HepG2 (cell line): ENCODE results near the gene SMARCA2. TPM values are rescaled to one million over a fixed set of nuclear protein-coding genes. Genes with fewer than 3 reads are reported as not detected.

ENCODE experiments used
- ATAC-seq: fragments of 200-7000 bp; cut with Tn5 transposase; 3 replicates; pipeline ENCODE4 v1.9.1; 2020; ENCODE audit warnings: mild to moderate bottlenecking, moderate library complexity
- BruUV-seq: library from RNA; stranded (reverse); fragments of 400-500 nt; replicated peaks from 2 replicates; lab custom pipeline; 2021; lab: Mats Ljungman, UMichigan
- CTCF ChIA-PET: fragments of 300-600 bp; formaldehyde crosslinking; extraction: SDS; loops from one replicate; lab custom pipeline; 2021; ENCODE audit warnings: low total read pairs, inconsistent platforms, low intra/inter-chr PET ratio; lab: Yijun Ruan, JAX
- POLR2A ChIA-PET: fragments of 350-600 bp; sonication (Branson Sonifier 250); formaldehyde crosslinking; loops from one replicate; lab custom pipeline; 2020; ENCODE audit warnings: antibody characterized with exemption, inconsistent platforms; lab: Yijun Ruan, JAX
- DNase-seq: peaks from one replicate; pipeline ENCODE4 v3.0.0-alpha.2; 2015; ENCODE audit warnings: low spot score
- FAIRE-seq: peaks from 3 replicates; lab custom pipeline; 2011; peaks lifted over from hg19 to GRCh38; lab: Jason Lieb, UNC
- H2AFZ ChIP-seq: one replicate; pipeline ENCODE4 v1.6.1; 2011; ENCODE audit warnings: low read length, inconsistent platforms
- H3K27ac ChIP-seq: fragments of 300-600 bp; 3 replicates; pipeline ENCODE4 v1.8.0; 2011; ENCODE audit warnings: mixed run types, mild to moderate bottlenecking, mixed read lengths, low read length, inconsistent platforms; ENCODE audit not compliant: insufficient read depth; ENCODE audit errors: extremely low read length
- H3K27me3 ChIP-seq, 2 experiments: fragments of 200-600 bp in 1 of 2; 2 replicates in 1 of 2; 3 replicates in 1 of 2; pipeline versions ENCODE4 v1.6.0 to v1.8.0; 2011; ENCODE audit warnings: low read length in 2 of 2, mild to moderate bottlenecking in 2 of 2, moderate library complexity in 2 of 2, inconsistent platforms in 1 of 2; ENCODE audit not compliant: insufficient read depth in 2 of 2, control insufficient read depth in 1 of 2
- H3K36me3 ChIP-seq, 2 experiments: fragments of 200-600 bp in 1 of 2; replicated peaks in 1 of 2; 2 replicates in 1 of 2; 3 replicates in 1 of 2; pipeline versions ENCODE4 v1.5.1 to v1.8.0; 2011; ENCODE audit warnings: low read length in 2 of 2, inconsistent platforms in 1 of 2; ENCODE audit not compliant: insufficient read depth in 2 of 2, control insufficient read depth in 1 of 2
- H3K4me1 ChIP-seq: 2 replicates; pipeline ENCODE4 v1.5.1; 2012; ENCODE audit warnings: low read length, inconsistent platforms; ENCODE audit not compliant: insufficient read depth
- H3K4me2 ChIP-seq: 2 replicates; pipeline ENCODE4 v1.6.0; 2011; ENCODE audit warnings: low read depth, low read length, inconsistent platforms
- H3K4me3 ChIP-seq, 3 experiments: fragments of 200-600 bp in 1 of 3; sonication (generic), shearing (Covaris generic) in 1 of 3; replicated peaks in 1 of 3; 2 replicates each; pipeline ENCODE4 v1.5.1; 2011 to 2016; ENCODE audit warnings: low read length in 3 of 3, inconsistent platforms in 2 of 3, low read depth in 2 of 3, mild to moderate bottlenecking in 2 of 3, control low read depth in 1 of 3, mixed read lengths in 1 of 3; ENCODE audit not compliant: insufficient read depth in 1 of 3
- H3K79me2 ChIP-seq: one replicate; pipeline ENCODE4 v1.6.1; 2011; ENCODE audit warnings: low read length, inconsistent platforms; ENCODE audit not compliant: insufficient read depth
- H3K9ac ChIP-seq: 2 replicates; pipeline ENCODE4 v1.6.0; 2011; ENCODE audit warnings: mild to moderate bottlenecking, low read depth, low read length, inconsistent platforms; ENCODE audit not compliant: insufficient read depth
- H3K9me3 ChIP-seq: 2 replicates; pipeline ENCODE4 v1.5.1; 2012; ENCODE audit warnings: mild to moderate bottlenecking, low read length
- H4K20me1 ChIP-seq: 2 replicates; pipeline ENCODE4 v1.6.0; 2011; ENCODE audit warnings: inconsistent platforms, mild to moderate bottlenecking, low read length, moderate library complexity; ENCODE audit not compliant: insufficient read depth
- HNRNPL ChIP-seq: fragments of 200-400 bp; formaldehyde crosslinking; IDR thresholded peaks from 2 replicates; pipeline ENCODE4 v1.6.1; 2017; ENCODE audit warnings: mild to moderate bottlenecking, low read depth, low read length
- JUN ChIP-seq: sonication (generic); formaldehyde crosslinking; IDR thresholded peaks from 2 replicates; pipeline ENCODE4 v1.4.0; 2020; ENCODE audit warnings: mild to moderate bottlenecking, missing genetic modification reagents
- NFKB2 ChIP-seq: sonication (generic); formaldehyde crosslinking; IDR thresholded peaks from 2 replicates; pipeline ENCODE4 v1.4.0; 2020; ENCODE audit warnings: missing genetic modification reagents, borderline replicate concordance
- SMARCC2 ChIP-seq: fragments of 450-650 bp; IDR thresholded peaks from 2 replicates; pipeline ENCODE4 v1.6.1; 2017; ENCODE audit warnings: antibody characterized with exemption, mild to moderate bottlenecking
- ZNF609 ChIP-seq: sonication (generic); formaldehyde crosslinking; IDR thresholded peaks from 2 replicates; pipeline ENCODE4 v1.4.0; 2020; ENCODE audit warnings: mild to moderate bottlenecking, missing genetic modification reagents, borderline replicate concordance
- ZNF644 ChIP-seq: IDR thresholded peaks from 2 replicates; pipeline ENCODE4 v1.6.1; 2016; ENCODE audit warnings: low read depth
- ZNF841 ChIP-seq: sonication (generic); formaldehyde crosslinking; IDR thresholded peaks from 2 replicates; pipeline ENCODE4 v1.8.1; 2023; ENCODE audit warnings: missing genetic modification reagents, borderline replicate concordance
- WGBS: methylation state at CpG from one replicate; pipeline ENCODE4 v1.1.6; 2017; ENCODE audit warnings: low lambda C conversion rate; 5-methylcytosine and 5-hydroxymethylcytosine counted together
- in situ Hi-C: cut with HindIII; loops from 2 replicates; pipeline ENCODE4 v1.10.0; 2017; ENCODE audit warnings: low pct_unique_long_range_greater_than_20kb; ENCODE audit not compliant: extremely low pct_ligation_motif_present
- intact Hi-C: fragments of 100-400 bp; cut with micrococcal nuclease; formaldehyde crosslinking; loops from one replicate; pipeline ENCODE4 v1.10.0; 2022; ENCODE audit not compliant: unreplicated experiment
- polyA plus RNA-seq, 8 experiments: library from polyadenylated mRNA; depleted of rRNA in 3 of 8; stranded (reverse) in 7 of 8; unstranded in 1 of 8; fragments of >200 nt; fragmentation: Illumina TruSeq in 4 of 8; extraction: Trizol in 4 of 8; gene quantifications; 2 replicates each; pipeline versions ENCODE4 v1.2.1 to v1.2.3, GENCODE V29; 2011 to 2016; ENCODE audit warnings: low read depth in 4 of 8, missing spikeins in 1 of 8, mixed read lengths in 1 of 8; ENCODE audit not compliant: insufficient read depth in 1 of 8
- total RNA-seq, 5 experiments: library from RNA; depleted of rRNA; stranded (reverse); fragments of >200 nt; fragmentation: Illumina TruSeq; extraction: Trizol; gene quantifications; 2 replicates each; pipeline ENCODE4 v1.2.3, GENCODE V29; 2016; ENCODE audit warnings: low read depth in 1 of 5
- TF ChIP-seq, protein P1 (sequence below): sonication (generic); formaldehyde crosslinking; IDR thresholded peaks from 2 replicates; pipeline ENCODE4 v1.4.0; 2020; ENCODE audit warnings: missing genetic modification reagents
- TF ChIP-seq, protein P2 (sequence below): IDR thresholded peaks from 2 replicates; pipeline ENCODE4 v1.4.0; 2020; ENCODE audit warnings: mild to moderate bottlenecking, missing genetic modification reagents

The SMARCA2 gene
- total and polyA plus RNA-seq, 2 of the 13 experiments (the other 11 are each of a cell fraction or from before 2014, with no cell fraction given): 22.5 to 23.7 TPM

GRCh38 chr9:2166203-2166602, 151.1 kb downstream of the SMARCA2 start:
- no peak for ATAC-seq
- no TSS peak for BruUV-seq
- CTCF ChIA-PET: no interaction called here
- Histone ChIP-seq H3K79me2 (no peaks in the 10 kb centered on the region), H3K9me3 (no peaks in the 10 kb centered on the region), H3K4me3 (no peak overlapping the region), H3K27ac (no peak overlapping the region), H3K4me1 (peaks cover 9% of the 10 kb centered on the region), H3K27me3 (no peaks in the 10 kb centered on the region), H3K36me3 (peaks cover 0 to 2% of the 10 kb centered on the region in 2 experiments; a peak in 1 of 5 replicates), H3K9ac (no peak overlapping the region), H2AFZ (no peak overlapping the region), H4K20me1 (no peaks in the 10 kb centered on the region), H3K4me2 (no peak overlapping the region)
- no peak for FAIRE-seq
- POLR2A ChIA-PET: no interaction called here
- 100% methylated on average over 1 of the region's 1 CpG for WGBS
- in situ Hi-C loops: no loop called here
- TF ChIP-seq SMARCC2 (no peak), NFKB2 (CRISPR knock-in tag) (no peak), ZNF609 (CRISPR knock-in tag) (no peak), HNRNPL (no peak), ZNF644 (CRISPR knock-in tag) (0 out of 2 replicates have a peak, but pooled peaks have one; percentile 38), ZNF841 (CRISPR knock-in tag) (no peak), JUN (no peak)
- TF ChIP-seq, protein P1, sequence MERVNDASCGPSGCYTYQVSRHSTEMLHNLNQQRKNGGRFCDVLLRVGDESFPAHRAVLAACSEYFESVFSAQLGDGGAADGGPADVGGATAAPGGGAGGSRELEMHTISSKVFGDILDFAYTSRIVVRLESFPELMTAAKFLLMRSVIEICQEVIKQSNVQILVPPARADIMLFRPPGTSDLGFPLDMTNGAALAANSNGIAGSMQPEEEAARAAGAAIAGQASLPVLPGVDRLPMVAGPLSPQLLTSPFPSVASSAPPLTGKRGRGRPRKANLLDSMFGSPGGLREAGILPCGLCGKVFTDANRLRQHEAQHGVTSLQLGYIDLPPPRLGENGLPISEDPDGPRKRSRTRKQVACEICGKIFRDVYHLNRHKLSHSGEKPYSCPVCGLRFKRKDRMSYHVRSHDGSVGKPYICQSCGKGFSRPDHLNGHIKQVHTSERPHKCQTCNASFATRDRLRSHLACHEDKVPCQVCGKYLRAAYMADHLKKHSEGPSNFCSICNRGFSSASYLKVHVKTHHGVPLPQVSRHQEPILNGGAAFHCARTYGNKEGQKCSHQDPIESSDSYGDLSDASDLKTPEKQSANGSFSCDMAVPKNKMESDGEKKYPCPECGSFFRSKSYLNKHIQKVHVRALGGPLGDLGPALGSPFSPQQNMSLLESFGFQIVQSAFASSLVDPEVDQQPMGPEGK (CRISPR knock-in tag): peak; percentile 37; the same call in 1 of the 2 replicates
- TF ChIP-seq, protein P2, sequence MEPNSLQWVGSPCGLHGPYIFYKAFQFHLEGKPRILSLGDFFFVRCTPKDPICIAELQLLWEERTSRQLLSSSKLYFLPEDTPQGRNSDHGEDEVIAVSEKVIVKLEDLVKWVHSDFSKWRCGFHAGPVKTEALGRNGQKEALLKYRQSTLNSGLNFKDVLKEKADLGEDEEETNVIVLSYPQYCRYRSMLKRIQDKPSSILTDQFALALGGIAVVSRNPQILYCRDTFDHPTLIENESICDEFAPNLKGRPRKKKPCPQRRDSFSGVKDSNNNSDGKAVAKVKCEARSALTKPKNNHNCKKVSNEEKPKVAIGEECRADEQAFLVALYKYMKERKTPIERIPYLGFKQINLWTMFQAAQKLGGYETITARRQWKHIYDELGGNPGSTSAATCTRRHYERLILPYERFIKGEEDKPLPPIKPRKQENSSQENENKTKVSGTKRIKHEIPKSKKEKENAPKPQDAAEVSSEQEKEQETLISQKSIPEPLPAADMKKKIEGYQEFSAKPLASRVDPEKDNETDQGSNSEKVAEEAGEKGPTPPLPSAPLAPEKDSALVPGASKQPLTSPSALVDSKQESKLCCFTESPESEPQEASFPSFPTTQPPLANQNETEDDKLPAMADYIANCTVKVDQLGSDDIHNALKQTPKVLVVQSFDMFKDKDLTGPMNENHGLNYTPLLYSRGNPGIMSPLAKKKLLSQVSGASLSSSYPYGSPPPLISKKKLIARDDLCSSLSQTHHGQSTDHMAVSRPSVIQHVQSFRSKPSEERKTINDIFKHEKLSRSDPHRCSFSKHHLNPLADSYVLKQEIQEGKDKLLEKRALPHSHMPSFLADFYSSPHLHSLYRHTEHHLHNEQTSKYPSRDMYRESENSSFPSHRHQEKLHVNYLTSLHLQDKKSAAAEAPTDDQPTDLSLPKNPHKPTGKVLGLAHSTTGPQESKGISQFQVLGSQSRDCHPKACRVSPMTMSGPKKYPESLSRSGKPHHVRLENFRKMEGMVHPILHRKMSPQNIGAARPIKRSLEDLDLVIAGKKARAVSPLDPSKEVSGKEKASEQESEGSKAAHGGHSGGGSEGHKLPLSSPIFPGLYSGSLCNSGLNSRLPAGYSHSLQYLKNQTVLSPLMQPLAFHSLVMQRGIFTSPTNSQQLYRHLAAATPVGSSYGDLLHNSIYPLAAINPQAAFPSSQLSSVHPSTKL (CRISPR knock-in tag): 0 out of 2 replicates have a peak, but pooled peaks have one; percentile 9
- no peak for DNase-seq
- intact Hi-C loops: no loop called here
